Dendritic cell treated with granulocyte-macrophage colony-stimulating factor and Interleukin-4, amounts not matched to agents 40 ng/mL and 50 ng/mL, for 4 days (primary cell): ENCODE results near the gene CORO1C.

Experiments
- H3K27ac Mint-ChIP-seq: one replicate; pipeline ENCODE4 v1.8.0; 2022; ENCODE audit warnings: mild to moderate bottlenecking, mixed read lengths
- H3K27me3 Mint-ChIP-seq: one replicate; pipeline ENCODE4 v1.8.0; 2022; ENCODE audit warnings: mild to moderate bottlenecking, mixed read lengths
- H3K36me3 Mint-ChIP-seq: one replicate; pipeline ENCODE4 v1.8.0; 2022; ENCODE audit warnings: low read depth, mixed read lengths
- H3K4me1 Mint-ChIP-seq: one replicate; pipeline ENCODE4 v1.8.0; 2022; ENCODE audit warnings: low read depth, mixed read lengths
- H3K4me3 Mint-ChIP-seq: one replicate; pipeline ENCODE4 v1.8.0; 2022; ENCODE audit warnings: mild to moderate bottlenecking, moderate library complexity, mixed read lengths
- H3K9me3 Mint-ChIP-seq: one replicate; pipeline ENCODE4 v1.8.0; 2022; ENCODE audit warnings: mixed read lengths
- intact Hi-C: fragments of 100-400 bp; cut with micrococcal nuclease; formaldehyde crosslinking; loops from one replicate; pipeline ENCODE4 v1.15.0; 2022

CORO1C gene

DNA sequence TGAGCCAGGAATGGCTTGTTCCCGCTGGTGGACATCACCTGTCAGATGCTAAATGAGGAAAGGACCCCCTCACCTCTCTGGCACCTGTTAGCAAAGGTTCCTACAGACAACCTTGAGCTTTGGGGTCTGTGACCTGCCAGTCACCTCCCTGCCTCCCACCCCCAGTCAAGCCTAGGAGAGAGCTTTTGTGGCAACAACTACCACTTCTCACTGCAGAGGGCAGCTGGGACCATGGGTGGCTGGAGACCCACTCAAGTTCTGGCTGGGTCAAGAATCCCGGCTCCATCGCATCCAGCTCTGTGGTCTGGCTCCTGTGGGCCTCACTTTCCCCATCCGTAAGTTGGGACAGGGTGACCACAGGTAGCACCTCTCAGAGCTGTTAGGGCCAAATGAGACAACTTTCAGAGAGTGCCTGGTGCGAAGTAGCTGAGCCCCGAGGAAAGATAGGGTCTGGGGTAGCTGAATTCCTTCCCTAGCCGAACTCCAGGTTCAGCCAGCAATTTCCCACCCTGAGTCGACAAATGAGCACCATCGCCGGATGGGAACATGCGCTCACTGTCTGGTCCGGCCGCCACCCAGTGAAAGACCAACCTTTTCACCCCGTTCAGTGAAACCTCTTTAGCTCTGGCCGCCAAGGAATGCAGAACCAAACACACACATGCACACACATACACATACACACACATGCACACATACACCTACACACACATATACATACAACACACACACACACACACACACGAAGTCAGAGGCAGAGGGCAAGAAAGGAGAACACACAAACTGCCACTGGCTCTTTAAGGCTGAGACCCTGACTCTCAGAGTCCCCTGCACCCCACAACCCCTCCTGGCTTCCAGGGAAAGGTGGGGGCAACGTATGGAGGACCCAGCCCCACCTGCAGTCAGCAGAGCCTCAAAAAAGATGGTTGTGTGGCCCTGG lies 135.3 kb downstream of the CORO1C start:
- H3K9me3 Mint-ChIP-seq: no peaks in the 10 kb centered on the region

More for the DNA sequence above, 135.3 kb downstream of the CORO1C start:
- H3K36me3 Mint-ChIP-seq: no peaks in the 10 kb centered on the region
- no peak overlapping the region for H3K4me3 Mint-ChIP-seq
- H3K27ac Mint-ChIP-seq: no peak overlapping the region
- peaks cover 11% of the 10 kb centered on the region for H3K4me1 Mint-ChIP-seq
- intact Hi-C loops: no loop called here
- H3K27me3 Mint-ChIP-seq: peaks cover 6% of the 10 kb centered on the region
